GM12878 (cell line): Measurements from ENCODE around the gene PHF11. TPM values are rescaled to one million over a fixed set of nuclear protein-coding genes. Genes with fewer than 3 reads are reported as not detected.

Source experiments
- ATAC-seq: fragments of 200-7000 bp; cut with Tn5 transposase; 3 replicates; pipeline ENCODE4 v1.9.1; 2020; ENCODE audit warnings: mild to moderate bottlenecking, moderate library complexity
- BruUV-seq: library from RNA; stranded (reverse); fragments of 400-500 nt; replicated peaks from 2 replicates; lab custom pipeline; 2021; lab: Mats Ljungman, UMichigan
- CTCF ChIA-PET: fragments of 300-600 bp; sonication (Branson Sonifier 250); formaldehyde crosslinking; extraction: SDS; loops from one replicate; lab custom pipeline; 2021; ENCODE audit warnings: inconsistent platforms; lab: Yijun Ruan, JAX
- POLR2A ChIA-PET: fragments of 350-600 bp; formaldehyde crosslinking; extraction: SDS; loops from one replicate; lab custom pipeline; 2021; ENCODE audit warnings: inconsistent platforms; lab: Charles Lee
- RAD21 ChIA-PET: fragments of 300-600 bp; sonication (Branson Sonifier 250); formaldehyde crosslinking; loops from one replicate; lab custom pipeline; 2023; ENCODE audit warnings: antibody characterized with exemption; ENCODE audit not compliant: unreplicated experiment; lab: Charles Lee
- SMC1A ChIA-PET: fragments of 300-600 bp; sonication (Branson Sonifier 250); formaldehyde crosslinking; loops from one replicate; lab custom pipeline; 2023; ENCODE audit not compliant: unreplicated experiment, uncharacterized antibody; lab: Charles Lee
- DNase-seq: peaks from one replicate; pipeline ENCODE4 v3.0.0-alpha.2; 2011; ENCODE audit warnings: low read depth, low spot score
- FAIRE-seq: peaks from 3 replicates; lab custom pipeline; 2011; peaks lifted over from hg19 to GRCh38; lab: Jason Lieb, UNC
- H2AFZ ChIP-seq: 2 replicates; pipeline ENCODE4 v1.6.0; 2011; ENCODE audit warnings: low read depth, low read length, control low read depth; ENCODE audit not compliant: control insufficient read depth
- H3K27ac ChIP-seq: 2 replicates; pipeline ENCODE4 v1.5.1; 2011; ENCODE audit warnings: control low read depth; ENCODE audit not compliant: control insufficient read depth, insufficient read depth
- H3K27me3 ChIP-seq, 2 experiments: replicated peaks in 1 of 2; 2 replicates each; pipeline versions ENCODE4 v1.6.0 to v1.6.1; 2011; ENCODE audit warnings: low read length in 1 of 2; ENCODE audit not compliant: control insufficient read depth in 2 of 2, insufficient read depth in 2 of 2
- H3K36me3 ChIP-seq, 2 experiments: 2 replicates each; pipeline ENCODE4 v1.5.1; 2011; ENCODE audit warnings: low read length in 1 of 2; ENCODE audit not compliant: control insufficient read depth in 2 of 2, insufficient read depth in 2 of 2
- H3K4me1 ChIP-seq: 2 replicates; pipeline ENCODE4 v1.6.1; 2011; ENCODE audit warnings: mild to moderate bottlenecking, low read length, moderate library complexity, mixed read lengths; ENCODE audit not compliant: control insufficient read depth, insufficient read depth
- H3K4me2 ChIP-seq: 2 replicates; pipeline ENCODE4 v1.6.0; 2011; ENCODE audit warnings: control low read depth; ENCODE audit not compliant: control insufficient read depth, insufficient read depth
- H3K4me3 ChIP-seq: fragments of 200-600 bp; sonication (generic); 2 replicates; pipeline ENCODE4 v1.5.1; 2016
- H3K79me2 ChIP-seq: 2 replicates; pipeline ENCODE4 v1.6.0; 2011; ENCODE audit warnings: low read length; ENCODE audit not compliant: control insufficient read depth, insufficient read depth
- H3K9ac ChIP-seq: 2 replicates; pipeline ENCODE4 v1.8.0; 2011; ENCODE audit warnings: low read length, control low read depth, mixed read lengths; ENCODE audit not compliant: control insufficient read depth, insufficient read depth
- H3K9me3 ChIP-seq: replicated peaks from 3 replicates; pipeline ENCODE4 v1.5.1; 2011; ENCODE audit warnings: mild to moderate bottlenecking, low read length; ENCODE audit not compliant: control insufficient read depth, insufficient read depth
- H4K20me1 ChIP-seq: 2 replicates; pipeline ENCODE4 v1.6.0; 2011; ENCODE audit not compliant: control insufficient read depth, insufficient read depth
- BRCA1 ChIP-seq: IDR thresholded peaks from 2 replicates; pipeline ENCODE4 v1.6.1; 2011; ENCODE audit warnings: low read depth, low read length, improper control_type of control experiment
- CREM ChIP-seq: IDR thresholded peaks from 2 replicates; pipeline ENCODE4 v1.6.1; 2014; ENCODE audit warnings: antibody characterized with exemption, low read depth
- HDGF ChIP-seq: fragments of 450-650 bp; IDR thresholded peaks from 2 replicates; pipeline ENCODE4 v1.6.1; 2016; ENCODE audit warnings: antibody characterized with exemption
- NFXL1 ChIP-seq: fragments of 450-650 bp; IDR thresholded peaks from 2 replicates; pipeline ENCODE4 v1.6.1; 2017; ENCODE audit warnings: antibody characterized with exemption, mild to moderate bottlenecking, borderline replicate concordance
- POLR2AphosphoS5 ChIP-seq: IDR thresholded peaks from 2 replicates; pipeline ENCODE4 v1.6.1; 2011; ENCODE audit warnings: mild to moderate bottlenecking, low read length, inconsistent platforms
- SP1 ChIP-seq: IDR thresholded peaks from one replicate; pipeline ENCODE4 v1.6.1; 2011; ENCODE audit warnings: low read depth, low read length
- TAF1 ChIP-seq: IDR thresholded peaks from 2 replicates; pipeline ENCODE4 v1.6.1; 2011; ENCODE audit warnings: mild to moderate bottlenecking, low read depth, low read length, borderline replicate concordance
- TCF3 ChIP-seq: IDR thresholded peaks from 2 replicates; pipeline ENCODE4 v1.6.1; 2012; ENCODE audit warnings: low read depth, mild to moderate bottlenecking, low read length, borderline replicate concordance; ENCODE audit not compliant: insufficient read depth
- WGBS: methylation state at CpG from one replicate; pipeline ENCODE4 v1.1.6; 2016; ENCODE audit warnings: low lambda C conversion rate; ENCODE audit not compliant: insufficient replicate concordance, insufficient coverage; ENCODE audit errors: missing lambda C conversion rate; 5-methylcytosine and 5-hydroxymethylcytosine counted together
- in situ Hi-C: fragments of 300-500 bp; cut with MboI; formaldehyde crosslinking; loops from 9 replicates; pipeline ENCODE4 v1.14.3; 2018; ENCODE audit warnings: mixed read lengths
- intact Hi-C: fragments of 100-400 bp; cut with micrococcal nuclease; formaldehyde crosslinking; loops from one replicate; pipeline ENCODE4 v1.14.2; 2022; ENCODE audit not compliant: unreplicated experiment
- polyA plus RNA-seq, 11 experiments: library from polyadenylated mRNA; depleted of rRNA in 4 of 11; unstranded in 6 of 11; stranded (reverse) in 5 of 11; fragments of >200 nt; fragmentation: Nextera tagmentation in 4 of 11; fragmentation: Illumina TruSeq in 1 of 11; extraction: Ambion mirVana in 4 of 11; extraction: Trizol in 1 of 11; gene quantifications; 1 replicate in 1 of 11; 2 replicates in 10 of 11; pipeline versions ENCODE4 v1.2.1 to v1.2.3, GENCODE V29; 2011 to 2016; ENCODE audit warnings: inconsistent platforms in 2 of 11, missing spikeins in 2 of 11, low read depth in 1 of 11
- total RNA-seq, 4 experiments: library from RNA; depleted of rRNA in 3 of 4; stranded (reverse); fragments of >200 nt in 3 of 4; fragmentation: Illumina TruSeq in 1 of 4; extraction: Trizol in 1 of 4; gene quantifications; 2 replicates each; pipeline versions ENCODE4 v1.2.1 to v1.2.3, GENCODE V29; 2013 to 2021
- TF ChIP-seq, protein P1 (sequence below): fragments of 450-650 bp; conservative IDR thresholded peaks from 2 replicates; pipeline ENCODE4 v1.6.1; 2017; ENCODE audit warnings: mild to moderate bottlenecking, moderate library complexity

Gene PHF11
- total and polyA plus RNA-seq, 10 of the 15 experiments (the other 5 are each of a cell fraction or from before 2014, with no cell fraction given) = 16.9 to 77.3 (median 32.7) TPM

DNA sequence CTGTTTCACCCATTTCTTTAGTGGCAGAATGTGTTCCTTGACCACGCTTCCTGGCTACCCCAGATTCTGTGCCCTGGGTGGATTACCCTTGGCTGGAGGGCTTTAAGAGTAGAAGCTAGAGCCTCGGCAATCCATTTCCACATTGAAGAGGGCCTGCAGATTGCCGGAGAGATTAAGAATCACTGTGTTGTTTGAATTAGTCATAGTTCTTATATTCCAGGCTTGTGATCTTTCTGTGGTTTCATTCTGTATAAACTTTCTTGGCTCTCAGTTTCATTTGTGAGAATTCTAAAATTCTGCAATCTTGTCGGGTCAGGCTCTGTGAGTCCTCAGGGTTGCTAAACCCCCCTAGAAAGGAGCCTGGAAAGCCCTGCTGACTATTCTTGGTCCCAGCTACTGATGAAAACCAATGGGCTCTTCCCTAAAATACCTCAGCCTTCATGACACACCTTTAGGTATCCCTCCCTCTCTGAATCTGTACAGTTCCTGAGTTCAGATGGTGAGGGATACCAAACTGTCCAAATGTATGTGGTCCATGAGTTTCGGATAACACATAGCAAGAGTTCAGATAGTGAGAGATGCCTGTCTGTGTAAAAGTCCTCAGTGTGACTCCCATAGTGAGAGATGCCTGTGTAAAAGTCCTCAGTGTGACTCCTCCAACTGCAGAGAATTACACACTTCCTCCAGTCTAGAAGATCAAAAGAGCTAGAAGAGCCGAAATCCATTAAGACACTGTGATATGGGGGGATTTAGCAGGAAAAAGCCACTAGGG is 4.3 kb downstream of the PHF11 start:
- ChIA-PET SMC1A (interaction anchor here (0.6 kb wide), 1 partner anchor 11 kb away, joined by 4 read pairs; no protein-coding TSS in a partner anchor), CTCF (interaction anchor here (0.6 kb wide), 1 partner anchor 104 kb away, joined by 4 read pairs; no protein-coding TSS in a partner anchor)
- H4K20me1 ChIP-seq = no peaks in the 10 kb centered on the region
- no peak overlapping the region for H2AFZ ChIP-seq
- no peaks in the 10 kb centered on the region for H3K27me3 ChIP-seq
- intact Hi-C loops = loop anchor here (10.0 kb wide), 1 partner anchor 195 kb away; no protein-coding TSS in a partner anchor
- H3K4me3 ChIP-seq = no peak overlapping the region
- H3K27ac ChIP-seq = no peak overlapping the region
- DNase-seq = no peak
- no peak for ATAC-seq
- BruUV-seq = no TSS peak
- no peak for FAIRE-seq
- in situ Hi-C loops = no loop called here
- 75% methylated on average over 6 of the region's 6 CpGs for WGBS
- TF ChIP-seq HDGF (no peak), POLR2AphosphoS5 (0 out of 2 replicates have a peak, but pooled peaks have one; percentile 42)
- TF ChIP-seq, all 136 proteins: peak for 1
- RAD21 ChIA-PET = no interaction called here
- Histone ChIP-seq H3K79me2 (peaks cover 10% of the 10 kb centered on the region), H3K9me3 (no peaks in the 10 kb centered on the region; the same call in 2 of the 3 replicates), H3K4me2 (no peak overlapping the region), H3K4me1 (no peaks in the 10 kb centered on the region; the same call in 1 of the 2 replicates), H3K36me3 (peaks cover 0 to 7% of the 10 kb centered on the region in 2 experiments; a peak in 1 of 4 replicates), H3K9ac (no peak overlapping the region)
- POLR2A ChIA-PET = no interaction called here

DNA sequence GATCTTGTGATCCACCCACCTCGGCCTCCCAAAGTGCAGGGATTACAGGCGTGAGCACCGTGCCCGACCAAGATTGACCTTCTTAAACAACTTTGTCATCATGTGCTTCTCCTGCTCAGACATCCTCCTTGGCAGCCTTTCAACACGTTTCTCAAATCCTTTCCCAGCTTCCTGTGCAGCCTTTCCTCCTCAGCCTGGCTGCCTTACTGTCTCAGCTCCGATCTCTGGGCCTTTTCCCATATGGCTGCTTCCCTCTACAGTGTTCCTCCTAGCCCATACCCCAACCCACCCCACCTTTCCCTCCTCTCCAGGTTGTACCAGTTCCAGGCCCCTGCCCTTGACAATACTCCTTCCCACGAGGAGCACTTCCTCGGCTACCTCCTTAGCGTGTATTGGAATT is 7.2 kb downstream of the PHF11 start:
- POLR2A ChIA-PET = no interaction called here
- TF ChIP-seq SP1 (no peak), NFXL1 (no peak), CREM (no peak), TCF3 (no peak), TAF1 (no peak), BRCA1 (no peak)
- TF ChIP-seq, protein P1, sequence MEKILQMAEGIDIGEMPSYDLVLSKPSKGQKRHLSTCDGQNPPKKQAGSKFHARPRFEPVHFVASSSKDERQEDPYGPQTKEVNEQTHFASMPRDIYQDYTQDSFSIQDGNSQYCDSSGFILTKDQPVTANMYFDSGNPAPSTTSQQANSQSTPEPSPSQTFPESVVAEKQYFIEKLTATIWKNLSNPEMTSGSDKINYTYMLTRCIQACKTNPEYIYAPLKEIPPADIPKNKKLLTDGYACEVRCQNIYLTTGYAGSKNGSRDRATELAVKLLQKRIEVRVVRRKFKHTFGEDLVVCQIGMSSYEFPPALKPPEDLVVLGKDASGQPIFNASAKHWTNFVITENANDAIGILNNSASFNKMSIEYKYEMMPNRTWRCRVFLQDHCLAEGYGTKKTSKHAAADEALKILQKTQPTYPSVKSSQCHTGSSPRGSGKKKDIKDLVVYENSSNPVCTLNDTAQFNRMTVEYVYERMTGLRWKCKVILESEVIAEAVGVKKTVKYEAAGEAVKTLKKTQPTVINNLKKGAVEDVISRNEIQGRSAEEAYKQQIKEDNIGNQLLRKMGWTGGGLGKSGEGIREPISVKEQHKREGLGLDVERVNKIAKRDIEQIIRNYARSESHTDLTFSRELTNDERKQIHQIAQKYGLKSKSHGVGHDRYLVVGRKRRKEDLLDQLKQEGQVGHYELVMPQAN = no peak
- no TSS peak for BruUV-seq

More for the DNA sequence above, 7.2 kb downstream of the PHF11 start:
- H3K27ac ChIP-seq = no peak overlapping the region
- no peak for ATAC-seq
- RAD21 ChIA-PET = no interaction called here
- H3K9me3 ChIP-seq = no peaks in the 10 kb centered on the region; the same call in 2 of the 3 replicates
- SMC1A ChIA-PET = no interaction called here
- CTCF ChIA-PET = interaction anchor here (1.3 kb wide), 1 partner anchor 104 kb away, joined by 3 read pairs; no protein-coding TSS in a partner anchor
- intact Hi-C loops = no loop called here
- H3K4me1 ChIP-seq = no peaks in the 10 kb centered on the region; the same call in 1 of the 2 replicates
- no peak for FAIRE-seq
- WGBS = 89% methylated on average over 9 of the region's 9 CpGs
- H3K4me3 ChIP-seq = no peak overlapping the region
- in situ Hi-C loops = no loop called here
- no peak overlapping the region for H3K4me2 ChIP-seq
- H3K79me2 ChIP-seq = peaks cover 3% of the 10 kb centered on the region
- no peaks in the 10 kb centered on the region for H3K27me3 ChIP-seq
- DNase-seq = no peak
- peaks cover 0 to 9% of the 10 kb centered on the region in 2 experiments; a peak in 1 of 4 replicates for H3K36me3 ChIP-seq
- no peak overlapping the region for H2AFZ ChIP-seq
- H4K20me1 ChIP-seq = no peaks in the 10 kb centered on the region
- no peak overlapping the region for H3K9ac ChIP-seq
